K562 (cell line): ENCODE results near the gene CHRNA9. TPM values are rescaled to one million over a fixed set of nuclear protein-coding genes. Genes with fewer than 3 reads are reported as not detected.

Experiments
- ATAC-seq: fragments of 200-7000 bp; cut with Tn5 transposase; 3 replicates; pipeline ENCODE4 v1.9.1; 2020; ENCODE audit warnings: moderate library complexity
- BruUV-seq: library from RNA; stranded (reverse); fragments of 400-500 nt; replicated peaks from 2 replicates; lab custom pipeline; 2021; lab: Mats Ljungman, UMichigan
- CTCF ChIA-PET: fragments of 300-600 bp; formaldehyde crosslinking; extraction: SDS; loops from one replicate; lab custom pipeline; 2021; ENCODE audit warnings: low intra/inter-chr PET ratio; lab: Yijun Ruan, JAX
- POLR2A ChIA-PET: fragments of 300-600, 350-650 bp; sonication (Branson Sonifier 250); formaldehyde crosslinking; extraction: SDS; loops from one replicate; lab custom pipeline; 2021; ENCODE audit warnings: antibody characterized with exemption, inconsistent platforms; lab: Yijun Ruan, JAX
- DNase-seq, 4 experiments: peaks; one replicate each; pipeline versions ENCODE4 v3.0.0 to v3.0.0-alpha.2; 2011 to 2018; ENCODE audit warnings: low spot score in 3 of 4, mixed read lengths in 3 of 4; ENCODE audit errors: extremely low read depth in 1 of 4
- FAIRE-seq: peaks from 2 replicates; lab custom pipeline; 2011; peaks lifted over from hg19 to GRCh38; lab: Jason Lieb, UNC
- H2AFZ ChIP-seq: 2 replicates; pipeline ENCODE4 v1.6.0; 2011; ENCODE audit warnings: low read depth, low read length, control low read depth, inconsistent platforms
- H3K27ac ChIP-seq: fragments of 200-600 bp; 3 replicates; pipeline ENCODE4 v1.8.0; 2011; ENCODE audit warnings: low read depth, mild to moderate bottlenecking, control low read depth, inconsistent platforms, low read length, moderate library complexity, mixed read lengths; ENCODE audit errors: extremely low read depth
- H3K27me3 ChIP-seq, 2 experiments: fragments of 300-600 bp in 1 of 2; 2 replicates in 1 of 2; 3 replicates in 1 of 2; pipeline versions ENCODE4 v1.6.0 to v1.8.0; 2011; ENCODE audit warnings: inconsistent platforms in 2 of 2, low read length in 2 of 2, mild to moderate bottlenecking in 1 of 2, mixed read lengths in 1 of 2, moderate library complexity in 1 of 2; ENCODE audit not compliant: control insufficient read depth in 2 of 2, insufficient read depth in 2 of 2
- H3K36me3 ChIP-seq: fragments of 300-600 bp; 3 replicates; pipeline ENCODE4 v1.8.0; 2011; ENCODE audit warnings: mild to moderate bottlenecking, low read length, inconsistent platforms; ENCODE audit not compliant: control insufficient read depth, insufficient read depth
- H3K4me1 ChIP-seq, 2 experiments: fragments of 200-600 bp in 1 of 2; replicated peaks in 1 of 2; 2 replicates in 1 of 2; 3 replicates in 1 of 2; pipeline versions ENCODE4 v1.5.1 to v1.8.0; 2011; ENCODE audit warnings: inconsistent platforms in 2 of 2, low read length in 2 of 2, mild to moderate bottlenecking in 1 of 2, mixed read lengths in 1 of 2, moderate library complexity in 1 of 2; ENCODE audit not compliant: control insufficient read depth in 2 of 2, insufficient read depth in 2 of 2
- H3K4me2 ChIP-seq: 2 replicates; pipeline ENCODE4 v1.6.1; 2011; ENCODE audit warnings: low read length, control low read depth, inconsistent platforms, mixed read lengths; ENCODE audit not compliant: insufficient read depth
- H3K4me3 ChIP-seq: fragments of 200-600 bp; sonication (generic), shearing (Covaris generic); 2 replicates; pipeline ENCODE4 v1.5.1; 2016; ENCODE audit warnings: control low read depth, inconsistent platforms
- H3K79me2 ChIP-seq: fragments of 200-600 bp; 3 replicates; pipeline ENCODE4 v1.8.0; 2011; ENCODE audit warnings: low read length, inconsistent platforms; ENCODE audit not compliant: control insufficient read depth, insufficient read depth
- H3K9ac ChIP-seq, 2 experiments: 2 replicates each; pipeline versions ENCODE4 v1.6.0 to v1.6.1; 2011; ENCODE audit warnings: low read depth in 2 of 2, low read length in 2 of 2, control low read depth in 1 of 2, inconsistent platforms in 1 of 2, mild to moderate bottlenecking in 1 of 2, mixed read lengths in 1 of 2; ENCODE audit not compliant: insufficient read depth in 1 of 2
- H3K9me1 ChIP-seq: one replicate; pipeline ENCODE4 v1.6.0; 2011; ENCODE audit warnings: inconsistent platforms, mild to moderate bottlenecking, low read length, moderate library complexity; ENCODE audit not compliant: control insufficient read depth, insufficient read depth
- H3K9me3 ChIP-seq: replicated peaks from 2 replicates; pipeline ENCODE4 v1.5.1; 2011; ENCODE audit warnings: low read depth, low read length, inconsistent platforms; ENCODE audit not compliant: control insufficient read depth, insufficient read depth
- H4K20me1 ChIP-seq: replicated peaks from 2 replicates; pipeline ENCODE4 v1.6.1; 2011; ENCODE audit warnings: low read length, inconsistent platforms, mixed read lengths; ENCODE audit not compliant: control insufficient read depth, insufficient read depth
- C11orf30 ChIP-seq: fragments of 450-650 bp; IDR thresholded peaks from 2 replicates; pipeline ENCODE4 v1.6.1; 2016; ENCODE audit warnings: low read depth, mild to moderate bottlenecking
- CREM ChIP-seq: IDR thresholded peaks from 2 replicates; pipeline ENCODE4 v1.6.1; 2014; ENCODE audit warnings: antibody characterized with exemption, low read depth
- DIDO1 ChIP-seq: fragments of 450-650 bp; IDR thresholded peaks from 2 replicates; pipeline ENCODE4 v1.6.1; 2016; ENCODE audit warnings: low read depth, missing biosample characterization, missing genetic modification characterization
- HNRNPUL1 ChIP-seq: fragments of 200-400 bp; formaldehyde crosslinking; IDR thresholded peaks from 2 replicates; pipeline ENCODE4 v1.6.1; 2017; ENCODE audit warnings: low read length
- MAFF ChIP-seq: IDR thresholded peaks from 2 replicates; pipeline ENCODE4 v1.6.1; 2012; ENCODE audit warnings: low read length, improper control_type of control experiment
- MCM5 ChIP-seq: fragments of 450-650 bp; IDR thresholded peaks from 2 replicates; pipeline ENCODE4 v1.6.1; 2016; ENCODE audit warnings: low read depth
- MEIS2 ChIP-seq: fragments of 450-650 bp; IDR thresholded peaks from 2 replicates; pipeline ENCODE4 v1.6.1; 2014; ENCODE audit warnings: mild to moderate bottlenecking; ENCODE audit not compliant: partially characterized antibody
- MYNN ChIP-seq, 2 experiments: sonication (generic); formaldehyde crosslinking in 1 of 2; IDR thresholded peaks; 2 replicates each; pipeline versions ENCODE4 v1.5.0 to v1.6.1; 2016 to 2020; ENCODE audit warnings: antibody characterized with exemption in 1 of 2, missing genetic modification reagents in 1 of 2
- NCOA4 ChIP-seq: fragments of 450-650 bp; IDR thresholded peaks from 2 replicates; pipeline ENCODE4 v1.6.1; 2018; ENCODE audit warnings: mild to moderate bottlenecking; ENCODE audit not compliant: partially characterized antibody
- PBX2 ChIP-seq, 2 experiments: IDR thresholded peaks in 1 of 2; conservative IDR thresholded peaks in 1 of 2; 2 replicates each; pipeline ENCODE4 v1.6.1; 2016; ENCODE audit warnings: low read depth in 2 of 2, mild to moderate bottlenecking in 1 of 2, missing compliant biosample characterization in 1 of 2, missing genetic modification characterization in 1 of 2, moderate library complexity in 1 of 2
- PHB ChIP-seq: fragments of 250-450 bp; sonication (Bioruptor Pico); IDR thresholded peaks from 2 replicates; pipeline ENCODE4 v1.5.0; 2021
- RFX1 ChIP-seq: fragments of 450-650 bp; IDR thresholded peaks from 2 replicates; pipeline ENCODE4 v1.6.1; 2016; ENCODE audit warnings: mild to moderate bottlenecking, moderate library complexity
- ZNF316 ChIP-seq: fragments of 450-650 bp; IDR thresholded peaks from 2 replicates; pipeline ENCODE4 v1.6.1; 2016
- ZNF75A ChIP-seq: fragments of 450-650 bp; formaldehyde crosslinking; IDR thresholded peaks from 2 replicates; pipeline ENCODE4 v1.4.0; 2020; ENCODE audit warnings: mild to moderate bottlenecking
- WGBS: fragments of 100-300 bp; shearing (Covaris generic); methylation state at CpG from one replicate; pipeline ENCODE4 v1.1.6; 2016; ENCODE audit warnings: low coverage, mixed read lengths; ENCODE audit not compliant: insufficient coverage; ENCODE audit errors: missing lambda C conversion rate; 5-methylcytosine and 5-hydroxymethylcytosine counted together
- in situ Hi-C: fragments of 300-500 bp; cut with MboI; formaldehyde crosslinking; loops from 4 replicates; pipeline ENCODE4 v1.15.0; 2018; ENCODE audit warnings: inconsistent platforms, mixed read lengths
- intact Hi-C: fragments of 100-400 bp; cut with micrococcal nuclease; formaldehyde crosslinking; loops from 2 replicates; pipeline ENCODE4 v1.14.2; 2022
- polyA plus RNA-seq, 8 experiments: library from polyadenylated mRNA; depleted of rRNA in 4 of 8; stranded (reverse) in 5 of 8; unstranded in 3 of 8; fragments of >200 nt; fragmentation: Nextera tagmentation in 2 of 8; fragmentation: Illumina TruSeq in 1 of 8; extraction: Ambion mirVana in 2 of 8; extraction: Trizol in 1 of 8; gene quantifications; 2 replicates each; pipeline versions ENCODE4 v1.2.1 to v1.2.3, GENCODE V29; 2011 to 2014; ENCODE audit warnings: inconsistent platforms in 1 of 8, missing spikeins in 1 of 8
- total RNA-seq, 7 experiments: library from RNA; depleted of rRNA in 6 of 7; stranded (reverse); fragments of >200 nt in 6 of 7; fragmentation: Illumina TruSeq in 2 of 7; extraction: Trizol in 2 of 7; gene quantifications; 2 replicates each; pipeline versions ENCODE4 v1.2.1 to v1.2.3, GENCODE V29; 2011 to 2021; ENCODE audit warnings: low replicate concordance in 1 of 7

CHRNA9 gene
- total and polyA plus RNA-seq, 9 of the 15 experiments (the other 6 are each of a cell fraction or from before 2014, with no cell fraction given), result not detected

DNA sequence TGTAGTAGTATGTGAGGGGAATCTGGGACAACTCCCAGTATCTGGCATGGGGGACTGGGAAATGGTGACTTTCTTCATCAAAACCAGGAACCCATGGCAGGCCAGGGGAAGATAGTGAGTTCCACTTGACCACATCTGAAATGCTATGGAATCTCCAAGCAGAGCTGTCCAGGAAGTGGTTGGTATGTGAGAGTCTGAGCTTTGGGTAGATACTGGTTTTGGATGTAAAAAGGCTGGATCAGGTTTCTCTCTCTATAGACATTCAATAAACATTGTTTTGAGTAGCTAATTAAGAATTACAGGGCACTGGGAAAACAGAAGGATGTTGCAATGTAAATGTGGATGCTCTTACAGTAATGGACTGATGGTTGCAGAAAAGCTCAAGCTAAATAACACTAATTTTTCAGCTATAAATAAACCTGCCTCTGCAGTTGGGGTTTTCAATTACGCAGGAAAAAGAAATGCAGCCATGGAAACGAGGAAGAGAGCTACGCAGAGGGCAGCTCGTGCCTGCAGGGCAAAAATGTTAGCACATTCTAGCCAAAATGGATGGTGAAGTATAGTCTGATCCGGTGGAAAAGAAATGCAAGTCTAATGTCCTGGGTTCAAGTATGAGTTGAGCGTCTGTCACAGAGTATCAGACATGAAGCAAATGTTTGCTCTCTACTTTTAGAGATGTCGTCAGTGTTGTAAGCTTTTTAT lies 13.4 kb upstream of the CHRNA9 start:
- Histone ChIP-seq H3K4me3 (no peak overlapping the region), H3K27ac (no peak overlapping the region), H3K36me3 (no peaks in the 10 kb centered on the region), H3K4me2 (no peak overlapping the region), H3K79me2 (no peaks in the 10 kb centered on the region), H3K4me1 (peaks cover 0 to 6% of the 10 kb centered on the region in 2 experiments; a peak in 3 of 5 replicates), H3K9me3 (no peaks in the 10 kb centered on the region), H3K9ac (no peak overlapping the region), H3K9me1 (no peaks in the 10 kb centered on the region), H2AFZ (0 out of 2 replicates have a peak overlapping the region, but pooled peaks have one; percentile 27), H4K20me1 (no peaks in the 10 kb centered on the region), H3K27me3 (no peaks in the 10 kb centered on the region)
- no peak for TF ChIP-seq PHB (CRISPR knock-in tag)
- TF ChIP-seq HNRNPUL1, result no peak
- TF ChIP-seq CREM, result no peak
- no peak for TF ChIP-seq NCOA4
- no TSS peak for BruUV-seq
- CTCF ChIA-PET, result no interaction called here
- WGBS, result 19% methylated on average over 7 of the region's 7 CpGs
- intact Hi-C loops, result loop anchor here (10.0 kb wide), 2 partner anchors 393 to 523 kb away; no protein-coding TSS in a partner anchor
- POLR2A ChIA-PET, result interaction anchor here (0.9 to 1.1 kb wide), 2 partner anchors 10 to 83 kb away, joined by 3 to 4 read pairs; no protein-coding TSS in a partner anchor
- FAIRE-seq (no peak), ATAC-seq (no peak), DNase-seq (no peak)
- in situ Hi-C loops, result no loop called here

GRCh38 chr4:40322811-40323210 lies 12.3 kb upstream of the CHRNA9 start:
- peaks cover 0 to 5% of the 10 kb centered on the region in 2 experiments; a peak in 1 of 5 replicates for H3K27me3 ChIP-seq
- H3K36me3 ChIP-seq, result no peaks in the 10 kb centered on the region
- H3K4me3 ChIP-seq, result no peak overlapping the region
- intact Hi-C loops, result loop anchor here (10.0 kb wide), 2 partner anchors 392 to 522 kb away; no protein-coding TSS in a partner anchor
- no peaks in the 10 kb centered on the region for H3K4me1 ChIP-seq
- FAIRE-seq (no peak), DNase-seq (no peak), ATAC-seq (no peak)
- H3K9me3 ChIP-seq, result no peaks in the 10 kb centered on the region
- POLR2A ChIA-PET, result no interaction called here
- H3K4me2 ChIP-seq, result no peak overlapping the region
- BruUV-seq, result no TSS peak
- no peak overlapping the region for H2AFZ ChIP-seq
- H3K9ac ChIP-seq, result no peak overlapping the region
- H3K9me1 ChIP-seq, result no peaks in the 10 kb centered on the region
- WGBS, result 9% methylated on average over 4 of the region's 4 CpGs
- in situ Hi-C loops, result no loop called here
- CTCF ChIA-PET, result no interaction called here
- H3K27ac ChIP-seq, result no peak overlapping the region
- no peaks in the 10 kb centered on the region for H4K20me1 ChIP-seq
- H3K79me2 ChIP-seq, result no peaks in the 10 kb centered on the region
- TF ChIP-seq C11orf30 (peak; percentile 36; the same call in 1 of the 2 replicates), MAFF (peak; percentile 3; the same call in 1 of the 2 replicates), MEIS2 (peak; percentile 30), ZNF75A (no peak), MCM5 (no peak), PBX2 (CRISPR knock-in tag; IDR thresholded peaks at IDR 0.05; ENCODE audit: low read depth) (no peak), PBX2 (tag; conservative IDR thresholded peaks at IDR 0.05; ENCODE audit: low read depth) (peak; percentile 57), DIDO1 (tag) (no peak), MYNN (IDR thresholded peaks at IDR 0.05) (no peak), MYNN (CRISPR knock-in tag; IDR thresholded peaks at IDR 0.05) (no peak), RFX1 (peak; percentile 44; the same call in 1 of the 2 replicates), ZNF316 (peak; percentile 67)
